ENCODE data around the gene EFNA5. TPM values are rescaled to one million over a fixed set of nuclear protein-coding genes. Genes with fewer than 3 reads are reported as not detected.

The EFNA5 gene
- total and polyA plus RNA-seq, 2 of the 13 experiments (the other 11 are each of a cell fraction or from before 2014, with no cell fraction given) = not detected

DNA sequence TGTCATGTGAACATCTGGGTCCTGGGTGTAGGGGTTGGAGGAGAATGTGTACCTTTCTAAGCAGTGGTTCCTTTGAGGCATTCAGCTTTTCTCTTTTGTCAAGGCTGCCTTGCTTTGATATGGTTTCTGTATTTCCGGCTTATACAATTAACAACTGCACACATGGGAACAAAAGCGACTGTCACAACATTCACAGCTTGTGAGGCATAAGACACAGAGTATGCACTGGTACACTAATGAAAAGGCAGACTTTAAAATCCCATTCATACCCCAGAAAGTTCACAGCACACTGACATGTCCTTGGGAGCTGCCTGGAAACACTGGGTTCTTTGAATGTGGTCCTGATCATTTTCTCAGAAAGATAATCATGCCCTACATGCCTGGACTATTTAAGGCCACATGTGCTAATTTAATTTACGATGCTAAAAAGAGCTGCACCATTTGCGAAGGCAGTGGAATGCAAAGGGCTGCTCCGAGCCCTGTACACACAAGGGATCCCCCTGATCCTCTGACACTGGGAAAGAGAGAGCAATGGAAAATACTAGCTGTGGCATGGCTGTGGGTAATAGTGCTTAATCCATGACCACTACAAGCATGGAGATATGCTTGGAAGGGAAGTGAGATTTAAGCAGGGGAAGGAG is 131.8 kb downstream of the EFNA5 start:
- H3K4me1 ChIP-seq (ENCODE audit: insufficient read depth, low read length) = no peaks in the 10 kb centered on the region
- H3K9ac ChIP-seq (ENCODE audit: insufficient read depth, low read depth, low read length) = no peak overlapping the region
- 41% methylated on average over 5 of the region's 5 CpGs for WGBS (ENCODE audit: low lambda C conversion rate)
- no TSS peak for BruUV-seq (replicated peaks)
- intact Hi-C loops (cut with micrococcal nuclease; ENCODE audit: unreplicated experiment) (no loop called here), in situ Hi-C loops (cut with HindIII; ENCODE audit: extremely low pct_ligation_motif_present, low pct_unique_long_range_greater_than_20kb) (no loop called here)
- H3K4me3 ChIP-seq (replicated peaks in 1 of 3; ENCODE audit: insufficient read depth in 1 of 3, low read depth in 2 of 3, low read length in 3 of 3) = no peak overlapping the region
- ATAC-seq = no peak
- no peaks in the 10 kb centered on the region for H3K9me3 ChIP-seq (ENCODE audit: low read length)
- no peaks in the 10 kb centered on the region for H3K36me3 ChIP-seq (replicated peaks in 1 of 2; ENCODE audit: control insufficient read depth in 1 of 2, insufficient read depth in 2 of 2, low read length in 2 of 2)
- H2AFZ ChIP-seq (ENCODE audit: low read length) = no peak overlapping the region
- FAIRE-seq = no peak
- no peaks in the 10 kb centered on the region for H4K20me1 ChIP-seq (ENCODE audit: insufficient read depth, low read length)
- CTCF ChIA-PET (ENCODE audit: low intra/inter-chr PET ratio, low total read pairs) = no interaction called here
- H3K4me2 ChIP-seq (ENCODE audit: low read depth, low read length) = no peak overlapping the region
- no peak overlapping the region for H3K27ac ChIP-seq (ENCODE audit: extremely low read length, insufficient read depth, low read length)
- DNase-seq (ENCODE audit: low spot score) = no peak
- POLR2A ChIA-PET = no interaction called here
- no peaks in the 10 kb centered on the region for H3K79me2 ChIP-seq (ENCODE audit: insufficient read depth, low read length)
- TF ChIP-seq ZNF143 (CRISPR knock-in tag; IDR thresholded peaks at IDR 0.05) (no peak), GTF2F1 (IDR thresholded peaks at IDR 0.05; ENCODE audit: low read length) (no peak), SOX13 (IDR thresholded peaks at IDR 0.05) (no peak), SOX13 (CRISPR knock-in tag; conservative IDR thresholded peaks at IDR 0.05 in 1 of 2, IDR thresholded peaks at IDR 0.05 in 1 of 2) (no peak), ZNF343 (CRISPR knock-in tag; IDR thresholded peaks at IDR 0.05) (no peak), ZNF549 (CRISPR knock-in tag; IDR thresholded peaks at IDR 0.05) (no peak), KAT7 (CRISPR knock-in tag; IDR thresholded peaks at IDR 0.05; ENCODE audit: borderline replicate concordance) (no peak), KMT2B (CRISPR knock-in tag; IDR thresholded peaks at IDR 0.05) (no peak), ZNF572 (CRISPR knock-in tag; IDR thresholded peaks at IDR 0.05) (no peak), ZNF44 (CRISPR knock-in tag; IDR thresholded peaks at IDR 0.05) (no peak), DMAP1 (CRISPR knock-in tag; IDR thresholded peaks at IDR 0.05) (no peak), YY1 (IDR thresholded peaks at IDR 0.05; ENCODE audit: insufficient read depth, insufficient replicate concordance, low read depth, low read length) (no peak), SMARCC2 (IDR thresholded peaks at IDR 0.05) (no peak), ATRX (CRISPR knock-in tag; IDR thresholded peaks at IDR 0.05; ENCODE audit: borderline replicate concordance) (no peak), TSC22D2 (CRISPR knock-in tag; IDR thresholded peaks at IDR 0.05; ENCODE audit: borderline replicate concordance) (no peak), PCBP2 (optimal IDR thresholded peaks at IDR 0.05; ENCODE audit: low read depth, low read length, poor library complexity, severe bottlenecking) (no peak)
- TF ChIP-seq, protein P1, sequence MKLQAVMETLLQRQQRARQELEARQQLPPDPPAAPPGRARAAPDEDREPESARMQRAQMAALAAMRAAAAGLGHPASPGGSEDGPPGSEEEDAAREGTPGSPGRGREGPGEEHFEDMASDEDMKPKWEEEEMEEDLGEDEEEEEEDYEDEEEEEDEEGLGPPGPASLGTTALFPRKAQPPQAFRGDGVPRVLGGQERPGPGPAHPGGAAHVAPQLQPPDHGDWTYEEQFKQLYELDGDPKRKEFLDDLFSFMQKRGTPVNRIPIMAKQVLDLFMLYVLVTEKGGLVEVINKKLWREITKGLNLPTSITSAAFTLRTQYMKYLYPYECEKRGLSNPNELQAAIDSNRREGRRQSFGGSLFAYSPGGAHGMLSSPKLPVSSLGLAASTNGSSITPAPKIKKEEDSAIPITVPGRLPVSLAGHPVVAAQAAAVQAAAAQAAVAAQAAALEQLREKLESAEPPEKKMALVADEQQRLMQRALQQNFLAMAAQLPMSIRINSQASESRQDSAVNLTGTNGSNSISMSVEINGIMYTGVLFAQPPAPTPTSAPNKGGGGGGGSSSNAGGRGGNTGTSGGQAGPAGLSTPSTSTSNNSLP (IDR thresholded peaks at IDR 0.05; ENCODE audit: low read depth, low read length) = no peak
- TF ChIP-seq, protein P2, sequence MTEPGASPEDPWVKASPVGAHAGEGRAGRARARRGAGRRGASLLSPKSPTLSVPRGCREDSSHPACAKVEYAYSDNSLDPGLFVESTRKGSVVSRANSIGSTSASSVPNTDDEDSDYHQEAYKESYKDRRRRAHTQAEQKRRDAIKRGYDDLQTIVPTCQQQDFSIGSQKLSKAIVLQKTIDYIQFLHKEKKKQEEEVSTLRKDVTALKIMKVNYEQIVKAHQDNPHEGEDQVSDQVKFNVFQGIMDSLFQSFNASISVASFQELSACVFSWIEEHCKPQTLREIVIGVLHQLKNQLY (CRISPR knock-in tag; IDR thresholded peaks at IDR 0.05) = no peak
- no peaks in the 10 kb centered on the region for H3K27me3 ChIP-seq (ENCODE audit: control insufficient read depth in 1 of 2, insufficient read depth in 2 of 2, low read length in 2 of 2)

Data from HepG2 (cell line).